Epidermal melanocyte (primary cell): ENCODE results near the gene XAGE2.
"Not testable (repeated sequence)": the region's sequence is repeated elsewhere in the genome, so short reads cannot be mapped to it uniquely, and the experiment has no call there.

Experiments
- DNase-seq: peaks from one replicate; pipeline ENCODE4 v3.0.0; 2011; ENCODE audit warnings: low spot score; ENCODE audit not compliant: insufficient read length

The XAGE2 gene

GRCh38 chrX:52368368-52369055 is at the start of gene XAGE2:
XAGE2 (plus strand) TSS chrX:52369021; CDS start chrX:52370015, 994 bp downstream.
- DNase-seq: no peak

GRCh38 chrX:52337410-52337809 is 31.4 kb upstream of the XAGE2 start:
- DNase-seq: no peak

DNA sequence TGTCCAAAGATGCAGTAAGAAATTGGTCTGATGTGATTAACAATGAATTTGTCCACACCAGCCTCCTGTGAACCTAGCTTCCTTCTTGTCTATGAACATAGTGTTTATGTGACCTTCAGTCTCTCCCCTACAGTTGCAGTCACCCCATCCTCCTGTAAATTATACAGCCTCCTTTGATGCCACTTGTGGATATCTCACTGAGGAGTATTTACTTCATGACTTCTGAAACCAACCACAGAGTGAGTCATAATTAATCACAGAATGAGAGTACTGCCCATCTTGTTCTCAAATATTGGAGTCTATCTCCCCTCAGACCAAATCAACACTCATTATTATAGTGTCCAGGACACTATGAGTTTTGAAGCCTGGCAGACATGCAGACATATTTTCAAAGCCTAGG is 27.3 kb upstream of the XAGE2 start:
- no peak for DNase-seq

- DNase-seq: not testable (repeated sequence)
These were observed 25.7 kb upstream of the XAGE2 start for GRCh38 chrX:52343131-52343530.

- DNase-seq: not testable (repeated sequence)
These were observed 23.4 kb upstream of the XAGE2 start for GRCh38 chrX:52345402-52345801.

GRCh38 chrX:52346174-52347165 is 22.4 kb upstream of the XAGE2 start:
- DNase-seq: no peak

DNA sequence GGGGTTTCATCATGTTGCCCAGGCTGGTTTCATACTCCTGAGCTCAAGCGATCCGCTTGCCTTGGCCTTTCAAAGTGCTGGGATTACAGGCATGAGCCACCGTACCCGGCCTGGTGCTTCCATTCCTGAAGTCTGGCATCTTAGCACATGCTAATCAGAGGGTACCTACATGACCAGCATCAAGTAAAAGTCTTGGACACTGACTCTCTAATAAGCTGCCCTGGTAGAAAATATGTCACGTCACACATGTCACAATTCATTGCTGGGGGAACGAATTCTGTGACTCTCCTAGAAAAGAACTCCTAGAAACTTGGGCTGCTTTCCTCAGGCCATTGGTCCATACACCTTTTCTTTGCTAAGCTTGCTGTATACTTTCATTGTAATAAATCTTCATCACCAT is 19.1 kb upstream of the XAGE2 start:
- DNase-seq: no peak

- no peak for DNase-seq
These were observed 16.3 kb upstream of the XAGE2 start for GRCh38 chrX:52352551-52352950.

DNA sequence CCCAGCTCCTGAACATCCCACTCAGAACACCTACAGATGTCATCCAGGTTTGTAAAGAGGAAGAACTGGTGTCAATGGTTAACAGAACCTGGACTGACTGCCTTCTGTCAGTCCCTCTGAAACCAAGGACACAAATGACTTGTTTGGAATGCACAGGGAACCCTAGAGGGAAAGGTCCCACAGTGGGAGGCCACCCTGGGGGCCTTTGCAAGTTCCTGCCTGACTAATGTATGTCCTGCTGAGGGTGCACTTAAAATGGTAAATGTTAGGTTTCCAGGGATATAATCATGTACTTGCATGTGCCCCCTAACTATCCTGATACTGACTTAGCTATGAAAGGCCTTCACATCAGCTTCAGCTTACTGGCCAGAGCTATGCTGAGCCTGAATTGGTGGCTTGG is 15.0 kb upstream of the XAGE2 start:
- DNase-seq: no peak

GRCh38 chrX:52355108-52355507 is 13.7 kb upstream of the XAGE2 start:
- DNase-seq: no peak

GRCh38 chrX:52359614-52360232 is 9.1 kb upstream of the XAGE2 start:
- no peak for DNase-seq

GRCh38 chrX:52361941-52362340 is 6.9 kb upstream of the XAGE2 start:
- no peak for DNase-seq

GRCh38 chrX:52363247-52363883 is 5.5 kb upstream of the XAGE2 start:
- DNase-seq: no peak

- no peak for DNase-seq
These were observed 10.0 kb downstream of the XAGE2 start for GRCh38 chrX:52378870-52379269.

DNA sequence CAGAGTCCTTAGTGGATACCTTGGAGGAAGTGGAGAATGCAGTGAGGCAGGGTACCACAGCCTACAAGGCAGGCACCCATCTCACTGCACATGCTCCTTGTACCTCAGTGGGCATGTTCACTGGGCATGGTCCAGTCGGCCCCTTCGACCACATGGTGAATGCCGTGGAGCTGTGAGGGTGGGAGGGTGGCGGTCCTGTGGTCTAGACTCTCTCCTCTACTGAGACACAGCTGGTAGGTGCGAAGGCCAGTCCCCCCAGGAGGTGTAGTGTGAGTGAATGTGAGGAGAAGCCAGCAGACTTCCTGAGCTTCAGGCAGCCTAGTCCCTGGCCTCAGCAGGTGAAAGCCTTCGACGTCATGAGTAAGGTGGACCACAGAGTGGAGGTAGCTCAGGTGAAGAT is 12.2 kb downstream of the XAGE2 start:
- no peak for DNase-seq

- DNase-seq: no peak
These were observed 41.9 kb downstream of the XAGE2 start for GRCh38 chrX:52410439-52411394.

DNA sequence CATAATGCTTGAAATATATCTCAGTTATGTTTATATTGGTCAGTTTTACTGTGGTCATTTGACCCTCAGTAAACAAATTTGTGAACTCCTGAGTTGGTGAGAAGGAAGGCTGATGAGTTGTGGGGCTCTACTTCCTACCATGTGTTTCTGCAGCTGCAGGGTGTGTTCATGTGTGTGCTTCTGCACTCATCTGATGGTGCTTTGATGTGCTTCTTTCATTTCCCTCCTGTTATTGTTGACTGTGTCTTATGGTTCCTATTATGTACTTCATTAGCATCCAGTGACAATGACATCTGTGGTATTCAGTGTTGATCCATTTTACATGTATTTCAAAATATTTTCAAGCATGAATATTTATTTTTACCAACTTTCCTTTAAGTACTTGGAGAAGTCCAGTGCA is 46.5 kb downstream of the XAGE2 start:
- DNase-seq: no peak

- no peak for DNase-seq
These were observed 48.0 kb downstream of the XAGE2 start for GRCh38 chrX:52416816-52417215.

DNA sequence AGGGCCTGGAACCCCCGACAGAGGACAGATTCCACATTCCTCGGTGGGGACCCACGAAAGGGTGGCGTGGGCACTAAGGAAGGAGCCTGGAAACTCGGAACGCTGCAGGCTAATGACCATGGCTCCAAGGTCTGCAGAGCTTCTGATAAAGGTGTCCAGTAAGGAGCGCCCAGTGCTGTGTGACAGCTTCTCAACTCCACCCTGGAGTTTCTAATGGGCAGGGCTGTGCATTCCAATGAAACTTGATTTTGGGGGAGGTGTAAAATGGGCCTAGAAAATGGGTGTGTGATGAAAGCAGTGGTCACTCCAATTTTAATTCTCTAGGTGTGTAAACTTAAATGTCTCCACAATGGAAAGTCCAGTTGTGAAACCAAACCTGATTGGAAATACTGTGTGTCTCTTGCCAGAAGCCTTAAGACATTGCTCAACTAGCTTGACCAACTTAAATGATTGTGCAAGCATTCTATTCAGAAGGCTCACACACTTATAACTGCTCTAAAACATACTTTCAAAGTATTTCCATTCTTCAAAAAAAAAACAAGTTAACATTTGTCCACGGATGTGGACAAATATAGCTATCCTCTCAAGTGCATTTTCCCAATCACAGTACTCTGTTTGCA is 52.1 kb downstream of the XAGE2 start:
- no peak for DNase-seq

GRCh38 chrX:52422884-52423283 is 54.1 kb downstream of the XAGE2 start:
- no peak for DNase-seq
